Suppressor macrophage treated with lipopolysaccharide for 1 hour (primary cell): Measurements from ENCODE around the gene PTPMT1.
"Not testable (repeated sequence)": the region's sequence is repeated elsewhere in the genome, so short reads cannot be mapped to it uniquely, and the experiment has no call there.

Experiments used
- DNase-seq, 3 donors: peaks; one replicate each; pipeline ENCODE4 v3.0.0-alpha.2; 2020 to 2022

The PTPMT1 gene

GRCh38 chr11:47565340-47566148, at the start of gene PTPMT1:
TSS of gene PTPMT1 (plus strand) at chr11:47565599. CDS start at chr11:47565623, 24 bp downstream.
- peak; percentile 83 to 94 (median 89) for DNase-seq

- peak in 1 of 3 donors; percentile 54 for DNase-seq
Observed at GRCh38 chr11:47516155-47516554, 49.2 kb upstream of the PTPMT1 start.

DNA sequence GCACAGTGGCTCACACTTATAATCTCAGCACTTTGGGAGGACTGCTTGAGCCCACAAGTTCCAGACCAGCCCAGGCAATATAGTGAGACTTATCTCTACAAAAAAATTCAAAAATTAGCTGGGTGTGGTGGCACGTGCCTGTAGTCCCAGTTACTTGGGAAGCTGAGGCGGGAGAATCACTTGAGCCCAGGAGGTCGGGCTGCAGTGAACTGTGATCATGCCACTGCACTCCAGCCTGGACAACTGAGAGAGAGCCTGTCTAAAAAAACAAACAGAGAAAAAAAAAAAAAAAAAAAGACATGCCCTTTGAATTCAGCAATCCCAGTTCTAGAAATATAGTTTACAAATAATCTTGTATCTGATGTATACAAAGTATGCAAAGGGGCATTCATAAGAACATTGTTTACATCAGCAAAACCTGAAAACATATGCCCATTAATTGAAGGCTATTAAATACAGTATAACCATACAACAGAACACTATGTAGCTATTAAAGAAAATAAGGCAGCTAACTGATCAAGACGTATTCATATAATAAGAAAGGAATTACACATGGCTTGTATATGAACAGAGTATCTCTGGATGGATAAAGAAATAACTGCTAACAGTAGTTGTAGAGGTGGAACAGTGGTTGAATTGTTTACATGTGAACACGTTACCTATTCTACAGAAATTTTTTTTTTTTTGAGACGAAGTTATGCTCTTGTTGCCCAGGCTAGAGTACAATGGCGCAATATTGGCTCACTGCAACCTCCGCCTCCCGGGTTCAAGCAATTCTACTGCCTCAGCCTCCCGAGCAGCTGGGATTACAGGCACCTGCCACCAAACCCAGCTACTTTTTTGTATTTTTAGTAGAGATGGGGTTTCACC, 48.2 kb upstream of the PTPMT1 start:
- no peak for DNase-seq

DNA sequence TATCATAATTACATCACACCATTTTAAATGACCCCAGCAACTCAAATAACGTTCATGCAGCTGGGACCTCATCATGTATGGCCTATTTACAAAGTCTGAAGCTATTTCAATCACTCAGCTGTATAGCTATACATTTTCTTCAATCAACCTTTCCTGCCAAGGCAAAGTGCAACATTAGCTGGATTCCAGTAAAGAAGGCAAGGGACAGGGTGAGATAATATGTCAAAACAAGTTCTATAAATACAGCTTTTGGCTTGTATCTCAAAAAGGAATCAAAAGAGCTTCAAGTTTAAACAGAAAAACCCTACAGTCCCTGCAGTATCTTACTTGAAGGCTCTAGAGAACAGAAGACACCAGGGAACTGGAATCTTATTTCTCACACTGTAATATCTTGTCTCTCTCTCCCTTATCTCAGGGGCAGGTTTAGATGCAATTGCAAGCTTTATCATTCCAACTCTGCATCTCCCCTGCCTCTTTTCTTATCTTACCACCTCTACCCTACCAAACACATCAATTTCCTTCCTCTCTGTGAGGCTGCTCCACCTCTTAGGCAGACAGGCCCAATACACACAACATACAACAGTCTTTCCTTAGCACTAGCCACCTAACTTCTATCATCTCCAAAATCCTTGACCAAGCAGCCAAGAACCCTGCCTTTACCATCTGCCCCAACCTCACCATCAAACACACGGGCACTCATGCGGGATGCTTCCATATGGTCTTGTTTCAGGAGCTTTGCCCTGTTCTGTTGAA, 47.0 kb upstream of the PTPMT1 start:
- DNase-seq = no peak

- DNase-seq = peak; percentile 85 to 90 (median 85)
Observed at GRCh38 chr11:47523490-47524225, 41.7 kb upstream of the PTPMT1 start.

DNA sequence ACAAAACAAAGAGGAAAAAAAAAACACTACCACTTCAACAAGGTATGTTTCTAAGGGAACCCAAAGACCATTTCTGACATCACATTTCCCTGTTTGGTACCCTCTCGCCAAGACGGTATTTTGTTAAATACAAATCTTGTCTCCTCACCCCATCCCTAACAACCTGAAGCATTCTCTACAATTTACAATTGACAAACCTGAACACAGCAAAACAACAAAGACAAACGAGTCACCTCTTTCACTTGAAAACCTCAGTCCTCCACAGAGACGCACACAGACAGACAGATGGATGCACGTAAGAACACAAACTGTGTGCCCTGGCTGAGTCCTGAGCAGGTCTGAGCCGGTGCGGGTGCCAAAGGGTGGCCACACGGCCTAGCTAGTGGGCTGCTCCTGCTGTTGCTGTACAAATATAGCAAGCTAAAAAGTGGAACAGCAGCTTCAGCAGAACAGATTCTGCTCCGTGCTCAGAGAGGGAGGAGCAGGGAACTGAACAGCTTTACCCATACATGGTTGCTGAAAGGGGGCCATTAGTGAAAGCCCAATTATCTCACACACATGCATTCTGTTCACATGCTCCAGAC, 41.0 kb upstream of the PTPMT1 start:
- peak in 2 of 3 donors; percentile 43 to 44 for DNase-seq

- not testable (repeated sequence) for DNase-seq
Observed at GRCh38 chr11:47526032-47526431, 39.4 kb upstream of the PTPMT1 start.

DNA sequence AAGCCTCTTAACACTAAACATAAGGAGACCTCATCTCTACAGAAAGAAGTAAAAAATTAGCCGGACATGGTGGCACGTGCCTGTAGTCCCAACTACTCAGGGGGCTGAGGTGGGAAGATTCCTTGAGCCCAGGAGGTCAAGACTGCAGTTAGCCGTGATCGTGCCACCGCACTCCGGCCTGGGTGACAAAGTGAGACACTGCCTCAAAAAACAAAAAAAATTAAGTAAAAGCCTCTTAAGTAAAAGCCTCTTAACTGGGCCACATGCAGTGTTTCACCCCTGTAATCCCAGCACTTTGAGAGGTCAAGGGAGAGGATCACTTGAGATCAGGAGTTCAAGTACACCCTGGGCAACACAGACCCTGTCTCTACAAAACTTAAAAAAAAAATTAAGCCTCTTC, 38.2 kb upstream of the PTPMT1 start:
- no peak for DNase-seq

- no peak for DNase-seq
Observed at GRCh38 chr11:47529951-47530350, 35.4 kb upstream of the PTPMT1 start.

DNA sequence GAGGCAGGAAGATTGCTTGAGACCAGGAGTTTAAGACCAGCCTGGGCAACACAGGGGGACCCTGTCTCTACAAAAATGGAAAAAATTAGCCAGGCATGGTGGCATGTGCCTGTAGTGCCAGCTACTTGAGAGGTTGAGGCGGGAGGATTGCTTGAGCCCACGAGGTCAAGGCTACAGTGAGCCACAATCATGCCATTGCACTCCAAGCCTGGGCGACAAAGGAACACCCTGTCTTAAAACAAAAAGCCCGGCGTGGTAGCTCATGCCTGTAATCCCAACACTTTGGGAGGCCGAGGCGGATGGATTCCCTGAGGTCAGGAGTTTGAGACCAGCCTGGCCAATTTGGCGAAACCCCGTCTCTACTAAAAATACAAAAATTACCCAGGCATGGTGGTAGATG, 34.7 kb upstream of the PTPMT1 start:
- DNase-seq = not testable (repeated sequence)

DNA sequence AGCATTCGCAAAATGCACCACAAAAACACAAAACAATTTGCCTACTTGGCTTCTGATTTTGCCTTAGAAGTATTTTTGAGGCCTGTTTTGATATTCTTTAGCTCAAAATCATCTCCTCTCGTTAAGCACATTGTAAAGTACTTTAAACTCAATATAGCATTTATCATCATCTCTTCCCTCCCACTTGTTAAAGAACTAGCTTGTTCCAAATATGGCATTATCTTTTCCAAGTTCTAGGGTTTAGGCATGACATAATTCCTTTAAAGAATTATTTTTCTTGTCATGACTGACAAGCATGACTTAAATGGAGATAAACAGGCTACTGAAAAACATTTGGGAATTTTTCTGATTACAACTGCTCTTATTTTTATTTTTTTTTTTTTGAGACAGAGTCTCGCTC, 33.7 kb upstream of the PTPMT1 start:
- DNase-seq = no peak

GRCh38 chr11:47532597-47533213, 32.7 kb upstream of the PTPMT1 start:
- peak in 1 of 3 donors; percentile 52 for DNase-seq

DNA sequence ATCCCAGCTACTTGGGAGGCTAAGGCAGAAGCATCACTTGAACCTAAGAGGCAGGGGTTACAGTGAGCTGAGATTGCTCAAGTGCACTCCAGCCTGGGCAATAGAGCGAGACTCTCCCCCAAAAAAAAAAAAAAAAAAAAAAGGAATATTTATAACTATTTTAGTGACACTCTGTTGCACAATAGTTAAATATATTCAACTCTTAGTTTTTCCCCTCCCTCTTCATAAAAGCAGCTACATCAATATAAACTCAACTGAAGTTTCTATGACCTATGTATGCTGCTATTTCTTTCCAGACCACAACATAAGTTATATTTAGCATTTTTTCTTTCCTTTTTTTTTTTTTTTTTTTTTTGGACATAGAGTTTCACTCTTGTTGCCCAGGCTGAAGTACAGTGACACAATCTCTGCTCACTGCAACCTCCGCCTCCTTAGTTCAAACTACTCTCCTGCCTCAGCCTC, 31.7 kb upstream of the PTPMT1 start:
- peak in 2 of 3 donors; percentile 37 to 58 for DNase-seq

GRCh38 chr11:47534704-47535251, 30.6 kb upstream of the PTPMT1 start:
- no peak for DNase-seq

DNA sequence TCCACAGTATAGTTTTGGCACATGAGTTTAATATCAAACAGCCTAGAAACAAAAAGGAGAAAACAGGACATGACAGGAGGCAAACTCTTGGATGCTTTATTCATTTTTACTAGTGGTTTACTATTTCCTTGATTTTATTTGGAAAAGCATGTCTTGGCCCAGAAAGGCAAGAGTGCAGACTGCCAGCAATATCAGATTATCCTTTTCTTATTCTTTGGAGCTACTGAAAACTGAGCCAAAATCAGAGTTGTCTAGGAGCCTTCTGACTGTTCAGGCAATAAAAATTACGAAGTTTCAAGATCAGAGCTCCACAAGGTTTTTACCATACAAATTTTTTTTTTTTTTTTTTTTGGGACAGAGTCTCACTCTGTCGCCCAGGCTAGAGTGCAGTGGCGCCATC, 28.5 kb upstream of the PTPMT1 start:
- DNase-seq = no peak

GRCh38 chr11:47538741-47539565, 26.4 kb upstream of the PTPMT1 start:
- DNase-seq = no peak

GRCh38 chr11:47539681-47540039, 25.7 kb upstream of the PTPMT1 start:
- no peak for DNase-seq

- DNase-seq = no peak
Observed at GRCh38 chr11:47541070-47541469, 24.3 kb upstream of the PTPMT1 start.

DNA sequence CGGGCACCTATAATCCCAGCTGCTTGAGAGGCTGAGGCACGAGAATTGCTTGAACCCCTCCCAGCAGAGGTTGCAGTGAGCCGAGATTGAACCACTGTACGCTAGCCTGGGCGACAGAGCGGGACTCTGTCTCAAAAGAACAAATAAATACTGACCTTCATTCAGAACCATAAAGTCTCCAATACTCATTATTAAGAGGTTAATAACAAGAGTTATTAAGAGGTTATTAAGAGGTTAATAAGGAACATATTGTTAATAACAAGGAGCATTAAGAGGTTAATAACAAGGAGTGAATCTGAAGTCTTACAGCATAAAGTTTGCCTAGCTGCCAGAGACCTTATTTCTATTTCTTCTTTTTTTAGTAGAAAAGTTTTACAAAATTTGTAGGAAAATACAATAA, 20.1 kb upstream of the PTPMT1 start:
- no peak for DNase-seq

DNA sequence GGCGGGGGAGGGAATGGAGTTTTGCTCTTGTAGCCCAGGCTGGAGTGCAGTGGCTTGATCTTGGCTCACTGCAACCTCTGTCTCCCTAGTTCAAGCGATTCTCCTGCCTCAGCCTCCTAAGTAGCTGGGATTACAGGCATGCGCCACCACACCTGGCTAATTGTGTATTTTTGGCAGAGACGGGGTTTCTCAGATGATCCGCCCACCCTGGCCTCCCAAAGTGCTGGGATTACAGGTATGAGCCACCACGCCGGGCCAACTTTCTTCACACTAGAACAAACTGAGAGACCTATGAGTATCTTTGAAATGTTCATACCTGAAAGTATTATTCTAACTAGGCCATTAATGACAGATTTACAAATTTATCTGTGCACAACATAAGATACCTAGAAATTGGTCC, 19.1 kb upstream of the PTPMT1 start:
- not testable (repeated sequence) for DNase-seq
